ENCODE data around the gene SPATA2.
"Not testable (repeated sequence)": the region's sequence is repeated elsewhere in the genome, so short reads cannot be mapped to it uniquely, and the experiment has no call there.

SPATA2 gene

DNA sequence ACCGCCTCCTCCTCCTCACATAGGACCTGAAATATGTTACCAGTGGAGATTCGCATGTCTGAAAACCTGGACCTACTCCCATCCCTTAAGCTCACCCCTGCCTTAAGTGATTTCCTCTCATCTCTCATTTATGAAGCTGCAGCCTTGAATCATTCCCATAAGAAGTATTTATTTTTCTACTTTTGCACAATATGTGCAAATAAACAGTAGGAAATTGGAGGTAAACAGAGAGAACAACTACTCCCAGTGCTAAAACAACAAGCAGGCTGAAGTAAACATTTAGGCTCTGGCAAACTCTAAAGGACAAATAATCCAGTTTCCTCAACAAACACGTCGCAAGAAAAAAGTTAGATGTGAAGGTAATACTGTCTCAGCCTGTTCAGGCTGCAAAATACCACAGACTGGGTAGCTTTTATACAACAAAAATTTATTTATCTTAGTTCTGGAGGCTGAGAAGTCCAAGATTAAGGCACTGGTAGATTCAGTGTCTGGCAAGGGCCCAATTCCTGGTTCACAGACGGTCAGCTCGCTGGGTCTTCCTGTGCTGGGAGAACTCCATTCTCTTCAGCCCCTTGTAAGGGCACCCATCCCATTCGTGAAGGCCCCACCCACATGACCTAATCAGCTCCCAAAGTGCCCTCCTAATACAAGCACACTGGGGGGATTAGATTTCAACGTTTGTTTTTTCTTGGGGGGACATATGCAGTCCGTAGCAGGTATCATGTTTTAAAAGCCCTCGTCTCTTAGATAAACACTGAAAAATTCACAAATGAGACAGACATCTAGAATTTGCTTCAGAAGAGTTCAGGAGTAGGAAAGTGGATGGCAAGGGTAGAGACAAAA lies 15.6 kb downstream of the SPATA2 start:
- no peak for DNase-seq

- no peak for DNase-seq
Observed at GRCh38 chr20:49896204-49896603, 19.1 kb downstream of the SPATA2 start.

DNA sequence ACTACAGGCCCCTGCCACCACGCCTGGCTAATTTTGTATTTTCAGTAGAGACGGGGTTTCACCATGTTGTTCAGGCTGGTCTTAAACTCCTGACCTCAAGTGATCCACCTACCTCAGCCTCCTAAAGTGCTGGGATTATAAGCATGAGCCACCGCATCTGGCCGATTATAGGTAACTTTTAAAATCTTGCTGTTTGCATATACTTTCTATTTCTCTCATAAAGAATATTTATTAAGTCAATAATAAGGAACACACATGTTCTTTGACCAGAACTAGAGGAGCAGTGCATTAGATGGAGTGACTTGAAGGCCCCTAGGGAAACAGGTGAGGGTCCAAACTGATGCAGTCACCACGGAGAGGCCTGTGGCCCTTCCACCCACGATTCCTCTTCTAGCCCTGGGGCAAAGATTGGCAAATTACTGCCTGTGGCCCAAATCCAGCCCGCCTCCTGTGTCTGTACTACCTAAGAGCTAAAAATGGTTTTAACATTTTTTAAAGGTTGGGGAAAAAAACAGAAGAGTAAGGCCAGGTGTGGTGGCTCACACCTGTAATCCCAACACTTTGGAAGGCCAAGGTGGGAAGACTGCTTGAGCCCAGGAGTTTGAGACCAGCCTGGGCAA lies 19.7 kb downstream of the SPATA2 start:
- DNase-seq, result not testable (repeated sequence)

GRCh38 chr20:49894073-49894470 lies 21.3 kb downstream of the SPATA2 start:
- no peak for DNase-seq

DNA sequence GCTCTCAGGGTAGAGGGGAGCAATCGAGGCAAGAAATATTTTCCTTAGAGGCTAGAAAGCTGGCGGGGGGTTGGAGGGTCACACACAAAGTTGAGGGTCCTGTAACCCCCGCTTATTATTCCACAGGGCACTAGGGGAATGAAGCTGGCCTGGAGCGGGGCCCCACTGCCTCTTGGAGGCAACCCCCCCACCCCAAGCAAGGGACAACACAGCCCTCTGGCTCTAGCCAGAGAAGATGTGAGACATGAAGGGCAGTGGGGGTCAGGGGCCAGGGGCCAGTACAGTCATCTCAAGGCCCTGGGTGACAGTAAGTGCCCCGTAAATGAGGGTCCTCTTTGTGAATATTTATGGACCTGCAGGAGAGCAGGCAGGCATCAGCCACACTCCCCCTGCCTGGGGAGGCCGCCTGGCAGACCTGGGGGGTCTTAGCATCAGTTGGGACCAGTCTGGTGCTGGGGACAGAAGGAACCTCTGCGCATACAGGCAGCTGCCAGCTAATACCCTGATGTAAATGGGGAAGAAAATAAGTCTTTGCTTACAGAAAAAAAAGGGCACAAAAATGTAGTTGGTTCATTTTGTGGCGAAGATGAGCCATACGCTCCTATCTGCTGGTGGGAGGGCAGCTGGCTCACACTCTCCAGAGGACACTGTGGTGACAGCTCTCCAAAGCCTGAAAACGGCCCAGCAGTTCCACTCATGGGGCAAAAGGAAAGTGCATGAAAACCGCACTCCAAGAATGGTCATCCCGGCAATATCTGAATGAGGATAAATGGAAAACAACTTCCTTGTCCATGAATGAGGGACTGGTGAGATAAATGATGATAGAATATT lies 21.9 kb downstream of the SPATA2 start:
- no peak for DNase-seq

DNA sequence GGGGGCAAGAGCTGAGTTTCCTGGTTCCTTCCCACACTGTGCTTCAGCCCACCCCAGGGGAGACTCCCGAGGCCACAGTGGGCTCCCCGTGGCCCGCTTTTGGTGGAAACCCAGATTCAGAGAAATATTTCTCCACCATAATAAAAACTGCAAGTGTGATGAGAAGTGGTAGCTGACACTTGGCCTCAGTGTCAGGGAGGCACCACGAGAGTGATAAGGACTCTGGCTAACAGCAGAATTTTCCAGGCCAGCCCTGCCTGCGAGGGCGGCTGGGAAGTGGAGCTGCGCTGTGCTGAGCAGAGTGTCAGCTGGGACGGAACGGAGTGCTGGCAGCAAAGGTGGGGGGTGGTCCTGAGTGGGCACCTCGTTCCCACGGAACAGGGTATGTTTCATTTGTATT lies 22.5 kb downstream of the SPATA2 start:
- DNase-seq, result no peak

DNA sequence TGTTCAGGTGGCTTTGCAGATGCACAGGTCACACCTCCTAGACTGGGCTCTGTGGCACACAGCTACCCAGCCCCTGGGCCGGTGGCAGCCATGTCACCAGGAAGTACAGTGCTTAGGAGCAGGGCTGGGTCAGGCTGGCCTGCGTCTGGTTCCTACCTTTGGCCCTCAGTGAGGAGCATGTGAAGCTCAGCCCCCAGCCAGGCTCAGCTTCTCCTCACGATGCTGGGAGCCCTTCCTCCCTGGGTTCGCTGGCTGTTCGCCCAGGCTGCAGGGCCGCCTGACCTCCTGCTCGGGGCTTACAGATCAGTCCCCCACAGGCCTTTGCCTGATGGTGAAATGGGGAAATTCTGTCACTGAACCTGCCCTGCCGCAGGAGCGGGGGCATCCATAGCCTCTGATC lies 23.1 kb downstream of the SPATA2 start:
- DNase-seq, result no peak

GRCh38 chr20:49891476-49892110 lies 23.7 kb downstream of the SPATA2 start:
- DNase-seq, result no peak

- no peak for DNase-seq
Observed at GRCh38 chr20:49890471-49891361, 24.6 kb downstream of the SPATA2 start.

DNA sequence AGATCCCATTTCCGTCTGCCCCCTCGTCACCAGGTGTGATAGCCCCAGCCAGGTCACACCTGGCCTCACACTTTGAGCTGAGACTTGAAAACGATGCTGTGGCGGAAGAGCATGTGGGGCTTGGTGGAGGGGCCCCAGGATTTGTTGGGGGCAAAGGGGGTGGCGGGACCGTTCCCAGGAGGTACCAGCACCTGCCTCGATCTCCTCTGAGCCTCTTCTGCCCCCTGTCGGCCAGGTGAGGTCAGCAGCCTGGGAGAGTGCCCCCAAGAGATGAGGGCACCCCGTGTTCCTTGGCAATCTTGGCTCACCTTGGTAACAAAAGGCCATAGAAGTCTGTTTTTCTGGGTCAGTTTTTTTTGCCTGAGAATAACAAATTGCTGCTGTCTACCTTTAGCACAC lies 25.4 kb downstream of the SPATA2 start:
- no peak for DNase-seq

- no peak for DNase-seq
Observed at GRCh38 chr20:49889001-49889934, 26.1 kb downstream of the SPATA2 start.

DNA sequence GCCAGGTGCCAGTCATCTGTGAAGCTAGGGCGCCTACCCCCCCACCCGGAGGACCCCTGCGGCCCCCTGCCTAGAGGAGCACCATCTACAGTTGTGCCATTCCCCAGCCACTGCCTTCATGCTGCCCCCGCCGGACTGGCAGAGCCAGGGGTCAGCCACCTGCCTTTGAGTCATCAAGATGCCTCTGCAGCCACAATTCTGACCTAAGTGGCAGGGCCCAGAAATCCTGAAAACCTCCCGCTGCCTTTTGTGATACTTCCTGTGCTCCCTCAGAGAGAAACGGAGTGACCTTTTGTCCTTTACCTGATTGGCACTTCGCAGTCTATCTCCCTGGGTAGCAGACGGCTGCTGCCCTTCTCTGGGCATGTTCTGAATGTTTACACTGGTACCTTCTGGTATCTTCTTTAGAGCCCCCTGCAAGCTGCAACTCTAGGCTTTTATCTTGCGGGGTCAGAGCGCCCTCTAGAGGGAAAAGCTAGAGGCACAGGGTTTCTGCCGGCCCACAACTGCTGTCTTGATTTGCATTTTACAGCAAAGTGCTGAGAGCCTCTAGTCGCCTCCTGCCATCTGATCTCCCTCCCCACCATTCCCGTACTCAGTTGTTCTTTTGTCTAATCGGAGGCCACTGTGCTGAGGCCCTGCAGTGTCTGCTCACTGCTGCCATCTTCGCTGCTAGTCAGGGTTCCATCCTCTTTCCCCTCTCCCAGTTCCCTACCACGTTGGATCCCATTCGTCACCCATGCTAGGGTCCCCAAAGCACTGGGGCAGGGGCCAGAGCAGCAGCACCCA lies 26.9 kb downstream of the SPATA2 start:
- DNase-seq, result peak; percentile 50

DNA sequence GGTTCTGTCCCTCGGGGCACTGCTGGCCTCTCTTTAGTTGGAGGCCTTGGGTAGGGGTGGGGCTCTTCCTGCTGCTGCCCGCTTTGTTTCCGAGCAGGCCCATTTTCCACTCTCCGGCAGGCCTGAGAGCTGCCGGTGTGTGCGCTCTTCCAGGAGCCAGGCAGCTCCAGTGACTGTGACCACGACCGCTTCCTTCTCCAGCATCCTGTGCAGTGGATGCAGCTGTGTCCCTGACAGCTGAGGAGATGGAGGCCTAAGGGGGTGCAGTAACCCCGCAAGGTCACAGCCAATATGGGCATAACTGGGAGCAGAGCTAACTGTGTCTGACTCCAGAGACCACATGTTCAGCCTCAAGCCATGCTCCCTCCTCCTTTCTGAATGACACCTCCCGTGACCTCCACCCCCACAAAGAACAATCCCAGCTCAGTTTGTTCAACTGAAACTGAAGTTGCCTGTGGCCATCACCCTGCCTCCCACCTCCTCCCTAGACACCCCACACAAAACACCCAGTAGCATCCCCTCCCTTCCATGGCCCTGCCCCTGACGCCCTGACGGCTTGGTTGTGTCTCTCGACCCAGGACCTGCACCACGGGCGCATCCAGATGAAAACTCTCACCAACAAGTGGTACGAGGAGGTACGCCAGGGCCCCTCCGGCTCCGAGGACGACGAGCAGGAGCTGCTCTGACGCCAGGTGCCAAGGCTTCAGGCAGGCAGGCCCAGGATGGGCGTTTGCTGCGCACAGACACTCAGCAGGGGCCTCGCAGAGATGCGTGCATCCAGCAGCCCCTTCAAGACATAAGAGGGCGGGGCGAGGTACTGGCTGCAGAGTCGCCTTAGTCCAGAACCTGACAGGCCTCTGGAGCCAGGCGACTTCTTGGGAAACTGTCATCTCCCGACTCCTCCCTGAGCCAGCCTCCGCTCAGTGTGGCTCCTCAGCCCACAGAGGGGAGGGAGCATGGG lies 27.8 kb downstream of the SPATA2 start:
- no peak for DNase-seq

DNA sequence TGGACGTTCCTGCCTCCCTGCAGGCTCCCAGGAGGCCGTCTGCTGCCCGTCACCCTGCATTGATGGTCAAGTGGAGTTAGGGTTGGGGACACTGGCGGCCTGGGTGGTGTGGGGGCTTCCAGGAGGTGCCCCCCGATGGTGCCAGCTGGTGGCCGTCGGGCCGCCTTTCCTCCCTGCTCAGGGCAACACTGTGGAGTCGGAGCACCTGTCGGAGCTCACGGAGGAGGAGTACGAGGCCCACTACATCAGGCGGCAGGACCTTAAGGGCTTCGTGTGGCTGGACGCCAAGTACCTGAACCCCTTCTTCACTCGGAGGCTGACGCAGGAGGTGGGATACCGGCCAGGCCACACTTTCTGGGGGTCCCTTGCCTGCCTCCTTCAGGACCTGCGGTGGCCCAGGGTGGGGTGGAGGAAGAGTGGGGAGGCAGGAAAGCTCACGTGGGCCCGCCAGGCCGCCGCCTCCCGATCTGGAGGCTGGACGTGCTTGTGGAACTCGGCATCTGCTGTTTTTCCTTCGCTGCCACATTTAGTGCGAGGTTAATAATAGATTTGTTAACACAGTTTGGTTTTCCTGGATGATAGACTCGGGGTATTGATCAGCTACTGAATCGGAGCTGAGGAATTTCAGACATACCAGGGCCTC lies 28.6 kb downstream of the SPATA2 start:
- DNase-seq, result no peak

GRCh38 chr20:49885558-49886332 lies 29.6 kb downstream of the SPATA2 start:
- DNase-seq, result no peak

- no peak for DNase-seq
Observed at GRCh38 chr20:49883246-49883802, 32.0 kb downstream of the SPATA2 start.
